NCI-H526 treated with DMSO at 0.1 percent for 48 hours (cell line): ENCODE data around the gene FLNB.

Experiments used
- DNase-seq: peaks from one replicate; lab custom pipeline; 2025; lab: John Stamatoyannopoulos, UW

FLNB gene

GRCh38 chr3:58008141-58009025 is at the start of gene FLNB:
TSS of gene FLNB (plus strand) at chr3:58008422. CDS start at chr3:58008565, 143 bp downstream.
- DNase-seq, result peak; percentile 21

DNA sequence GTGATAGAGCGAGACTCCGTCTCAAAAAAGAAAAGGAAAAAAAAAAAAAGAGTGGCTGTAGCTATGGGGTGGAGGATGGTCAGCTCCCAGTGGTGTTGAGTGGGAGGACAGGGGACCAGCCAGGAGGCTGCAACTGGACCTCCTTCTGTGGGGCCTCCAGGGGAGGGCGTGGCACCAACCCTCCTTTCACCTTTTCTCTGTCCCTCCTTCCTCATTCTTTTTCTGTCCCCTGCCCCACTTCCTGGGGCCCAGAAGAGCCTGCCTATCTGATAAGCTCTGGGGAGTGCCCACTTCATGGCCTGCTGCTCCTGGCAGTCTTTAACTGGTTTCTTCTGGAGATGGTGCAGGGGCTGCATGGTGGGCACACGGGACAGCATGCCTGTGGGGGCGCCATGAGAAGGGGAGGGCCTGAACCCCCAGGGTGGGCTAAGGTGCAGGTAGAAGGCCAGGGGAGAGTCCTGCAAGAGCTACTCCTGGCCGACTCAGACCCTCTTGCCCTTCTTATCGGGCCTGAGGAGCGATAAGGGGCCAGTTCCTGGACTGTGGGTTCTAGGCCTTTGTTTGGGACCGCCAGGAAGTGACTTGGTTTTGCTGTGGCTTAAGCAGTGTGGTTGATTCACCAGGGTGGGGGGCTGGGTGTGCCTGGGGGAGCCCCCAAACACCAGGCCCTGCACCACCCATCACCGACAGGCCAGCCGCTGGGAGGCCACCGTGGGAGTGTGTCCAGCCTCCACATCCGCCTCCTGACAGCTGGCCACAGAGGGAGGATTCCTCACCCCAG is 49.4 kb upstream of the FLNB start:
- DNase-seq, result no peak

- no peak for DNase-seq
These were observed 48.6 kb upstream of the FLNB start for GRCh38 chr3:57959423-57960173.

GRCh38 chr3:57960174-57960505 is 48.1 kb upstream of the FLNB start:
- DNase-seq, result no peak

DNA sequence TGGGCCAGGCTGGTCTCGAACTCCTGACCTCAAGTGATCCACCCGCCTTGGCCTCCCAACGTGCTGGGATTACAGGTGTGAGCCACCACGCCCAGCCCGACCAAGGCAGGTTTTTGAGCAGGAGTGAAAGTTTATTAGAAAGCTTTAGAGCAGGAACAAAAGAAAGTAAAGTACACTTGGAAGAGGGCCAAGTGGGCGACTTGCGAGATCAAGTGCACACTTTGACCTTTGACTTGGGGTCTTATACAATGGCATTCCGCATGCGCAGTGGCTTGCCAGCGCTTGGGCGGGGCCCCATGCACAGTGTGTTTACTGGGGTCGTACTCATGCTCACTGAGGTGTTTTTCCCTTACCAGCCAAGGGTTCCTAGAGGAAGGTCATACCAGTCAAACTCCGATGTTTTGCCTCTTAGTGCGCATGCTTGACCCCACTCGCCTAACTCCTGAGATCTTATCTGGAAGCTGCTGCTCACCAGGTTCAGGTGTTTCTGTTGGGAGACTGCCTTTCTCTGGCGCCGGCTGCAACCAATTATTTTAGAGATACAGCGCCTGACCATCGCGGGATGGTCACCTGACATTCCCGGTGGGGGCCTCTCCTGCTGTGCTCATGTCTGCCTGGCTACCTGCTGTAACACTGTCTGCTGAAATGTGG is 46.9 kb upstream of the FLNB start:
- DNase-seq, result no peak

DNA sequence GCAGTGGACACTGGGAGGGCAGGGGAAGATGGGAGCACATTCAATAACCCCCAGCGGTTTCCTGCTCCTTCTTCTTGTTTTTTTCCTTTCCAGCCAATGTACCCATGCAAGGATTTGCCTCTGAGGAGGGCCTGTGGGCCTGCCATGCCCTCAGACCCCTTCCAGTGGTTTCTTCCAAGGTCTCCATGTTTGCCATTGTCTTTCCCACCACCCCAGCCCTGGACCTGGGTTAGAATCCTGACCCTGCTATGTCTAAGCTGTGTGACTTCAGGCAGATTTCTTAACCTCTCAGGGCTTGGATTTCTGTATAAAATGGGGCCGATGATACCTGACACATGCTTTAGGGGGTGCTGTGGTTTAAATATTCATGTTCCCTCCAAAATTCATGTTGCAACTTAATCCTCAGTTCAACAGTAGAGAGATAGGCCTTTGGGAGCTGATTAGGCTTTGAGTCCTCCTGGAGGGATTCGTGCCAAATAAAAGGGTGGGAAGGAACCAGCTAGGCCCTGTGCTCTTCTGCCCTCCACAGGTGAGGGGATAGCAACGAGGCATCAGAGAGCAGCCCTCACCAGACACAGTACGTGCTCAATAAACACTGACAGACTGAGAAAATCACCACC is 46.3 kb upstream of the FLNB start:
- no peak for DNase-seq

- no peak for DNase-seq
These were observed 45.8 kb upstream of the FLNB start for GRCh38 chr3:57962448-57962834.

GRCh38 chr3:57963811-57964346 is 44.3 kb upstream of the FLNB start:
- no peak for DNase-seq

DNA sequence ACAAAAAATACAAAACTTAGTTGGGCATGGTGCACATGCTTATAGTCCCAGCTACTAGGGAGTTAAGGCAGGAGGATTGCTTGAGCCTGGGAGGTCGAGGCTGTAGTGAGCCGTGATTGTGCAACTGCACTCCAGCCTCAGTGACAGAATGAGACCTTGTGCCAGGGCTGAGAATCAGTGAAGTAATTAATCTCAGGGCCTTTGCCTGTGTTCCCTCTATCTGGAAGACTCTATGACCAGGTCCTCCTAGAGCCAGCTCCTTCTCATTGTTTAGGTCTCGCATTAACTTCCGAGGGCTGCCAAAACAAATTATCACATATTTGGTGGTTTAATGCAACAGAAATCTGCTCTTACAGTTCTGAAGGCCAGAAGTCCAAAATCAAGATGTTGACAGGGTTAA is 41.4 kb upstream of the FLNB start:
- DNase-seq, result no peak

DNA sequence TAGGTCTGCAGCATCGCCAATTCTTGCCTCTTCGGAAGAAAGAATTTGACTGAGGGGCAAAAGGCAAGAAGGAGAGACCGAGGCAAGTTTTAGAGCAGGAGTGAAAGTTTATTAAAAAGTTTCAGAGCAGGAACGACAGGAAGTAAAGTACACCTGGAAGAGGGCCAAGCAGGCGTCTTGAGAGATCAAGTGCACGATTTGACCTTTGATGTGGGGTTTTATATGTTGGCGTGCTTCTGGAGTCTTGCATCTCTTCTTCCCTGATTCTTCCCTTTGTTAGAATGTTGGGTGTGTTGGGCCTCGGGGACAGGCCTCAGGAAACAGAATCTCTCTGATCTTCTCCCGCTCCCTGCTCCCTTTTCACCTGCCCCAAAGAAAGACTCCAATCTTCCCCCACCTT is 40.6 kb upstream of the FLNB start:
- DNase-seq, result no peak

GRCh38 chr3:57968501-57968900 is 39.7 kb upstream of the FLNB start:
- no peak for DNase-seq

DNA sequence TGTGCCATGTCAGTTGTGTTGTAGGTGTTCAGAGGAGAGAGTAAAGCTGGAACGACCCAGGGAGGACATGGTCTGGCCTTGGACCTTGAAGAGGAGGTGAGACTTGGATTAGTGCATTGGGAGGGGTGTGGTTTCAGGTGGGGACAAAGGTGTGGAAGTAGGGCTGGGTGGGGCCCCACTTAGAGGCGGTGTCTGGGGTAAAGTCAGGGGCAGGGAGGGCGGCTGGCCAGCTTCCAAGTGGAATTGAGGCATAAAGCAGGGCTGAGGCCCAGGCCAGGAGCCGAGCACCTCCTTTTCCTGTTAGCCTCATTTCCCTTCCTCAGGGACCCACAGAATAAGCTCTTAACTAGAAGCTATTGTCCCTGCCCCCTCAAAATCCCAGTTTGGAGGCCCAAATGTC is 36.2 kb upstream of the FLNB start:
- no peak for DNase-seq

DNA sequence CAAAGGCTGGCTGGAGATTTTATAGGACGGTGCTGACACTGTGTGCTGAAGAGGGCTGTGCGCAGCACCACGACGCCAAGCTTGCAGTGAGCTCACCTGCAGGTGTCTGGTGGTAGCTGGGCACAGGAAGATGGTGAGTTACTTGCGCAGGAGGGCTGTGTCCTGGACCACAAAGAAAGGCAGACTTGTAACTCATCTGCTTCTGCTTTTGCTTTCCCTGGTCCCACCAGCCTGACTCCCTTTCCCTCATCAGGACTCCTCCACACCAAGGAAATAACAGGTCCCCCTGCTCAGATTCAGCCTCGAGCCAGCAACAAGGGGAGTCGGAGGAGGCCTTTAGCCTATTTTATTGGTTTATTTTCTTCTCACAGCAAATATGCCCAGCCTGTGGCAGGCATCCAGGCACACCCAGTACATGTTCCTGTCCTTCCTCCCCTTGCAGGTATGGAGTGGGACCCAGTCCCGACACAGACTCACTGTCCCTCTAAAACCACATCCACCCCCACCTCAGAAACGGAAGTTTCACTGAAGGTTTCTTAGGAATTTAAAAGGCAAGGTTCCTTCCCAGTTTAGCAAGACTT is 35.6 kb upstream of the FLNB start:
- no peak for DNase-seq

GRCh38 chr3:57973715-57974477 is 34.3 kb upstream of the FLNB start:
- no peak for DNase-seq

DNA sequence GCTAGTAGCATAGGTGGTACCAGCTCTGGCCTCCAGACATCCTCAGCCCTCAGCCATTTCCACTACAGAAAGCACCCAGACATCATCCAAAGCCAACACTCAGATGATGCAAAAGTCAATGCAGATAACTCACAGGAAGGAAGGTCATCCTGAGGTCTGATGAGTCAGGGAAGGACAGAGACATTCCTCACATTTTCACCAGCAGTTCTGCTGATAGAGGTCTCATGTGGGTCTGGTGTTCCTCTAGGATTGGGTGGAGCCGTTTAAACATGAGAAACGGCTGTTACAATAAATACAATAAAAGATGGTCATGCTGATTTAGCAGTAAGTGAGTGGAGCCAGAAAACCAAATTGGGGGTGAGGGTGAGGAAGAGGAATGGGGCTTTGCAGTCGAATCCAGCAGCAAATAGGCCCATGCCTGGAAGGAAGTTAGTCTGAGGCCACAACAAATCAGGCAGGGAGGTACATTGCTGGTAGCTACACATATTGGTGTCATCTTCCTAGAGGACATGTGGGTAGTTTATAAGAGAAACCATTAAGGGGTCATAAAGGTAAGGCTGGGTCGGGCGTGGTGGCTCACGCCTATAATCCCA is 33.3 kb upstream of the FLNB start:
- DNase-seq, result no peak

DNA sequence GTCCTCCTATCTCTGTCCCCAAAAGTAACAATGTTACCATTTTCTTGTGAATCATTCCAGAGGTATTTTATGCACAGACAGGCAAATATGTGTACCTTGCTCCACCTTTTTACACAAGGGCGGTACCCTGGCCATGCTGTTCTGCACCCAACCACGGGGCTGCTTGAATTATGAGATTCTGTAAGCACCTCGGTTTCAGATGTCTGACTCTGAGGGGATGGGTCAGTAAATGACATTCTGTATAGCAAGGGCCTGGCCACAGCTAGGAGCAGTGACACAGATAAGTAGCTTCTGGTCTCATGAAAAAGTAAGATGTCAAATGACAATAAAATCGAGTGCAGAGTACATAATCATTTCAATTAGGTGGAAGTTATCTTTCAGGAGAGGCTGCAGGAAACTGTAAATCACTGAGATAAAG is 30.4 kb upstream of the FLNB start:
- DNase-seq, result no peak

GRCh38 chr3:57978316-57978715 is 29.9 kb upstream of the FLNB start:
- DNase-seq, result no peak

DNA sequence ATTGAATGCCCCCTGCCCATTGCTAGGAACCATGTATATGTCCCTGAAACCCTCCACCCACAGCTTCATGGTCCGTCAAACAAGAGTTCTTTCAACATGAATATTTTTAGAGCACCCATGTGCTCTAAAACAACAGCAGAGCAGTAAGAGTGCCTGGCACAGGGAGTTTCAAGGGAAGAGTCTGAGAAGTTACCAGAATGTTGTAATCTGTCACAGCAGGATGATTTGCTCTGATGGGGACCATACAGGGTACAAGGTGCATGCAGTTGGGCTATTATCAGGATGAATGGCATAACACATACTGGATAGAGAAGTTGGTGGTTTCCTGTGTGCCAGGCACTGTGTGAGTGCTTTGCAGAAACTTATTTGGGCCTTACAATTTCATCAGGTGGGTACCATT is 27.8 kb upstream of the FLNB start:
- no peak for DNase-seq

DNA sequence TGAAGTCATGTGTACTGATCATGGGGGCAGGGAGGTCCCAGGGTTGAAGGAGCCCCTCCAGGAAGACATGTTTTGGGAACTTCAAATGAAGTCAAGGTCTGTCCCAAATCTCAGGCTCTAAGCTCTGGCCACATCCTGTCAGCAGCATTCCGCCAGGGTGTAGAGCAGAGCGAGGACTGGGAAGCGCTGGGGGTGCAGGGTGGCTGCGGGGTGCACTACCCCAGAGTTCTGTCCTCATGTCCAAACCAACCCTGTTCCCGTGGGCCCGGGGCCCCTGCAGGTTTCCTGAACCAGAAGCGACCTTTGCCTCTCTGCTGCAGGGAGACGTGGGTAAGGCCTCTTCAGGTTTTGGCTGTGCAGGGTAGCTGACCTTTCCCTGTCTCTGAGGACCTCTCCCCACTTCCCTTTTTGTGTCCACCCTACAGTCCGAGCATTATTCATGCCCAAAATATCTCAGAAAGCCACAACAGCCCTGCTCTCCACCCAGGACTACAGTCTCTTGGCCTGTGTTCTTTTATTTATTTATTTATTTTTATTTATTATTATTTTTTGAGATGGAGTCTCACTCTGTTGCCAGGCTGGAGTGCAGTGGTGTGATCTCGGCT is 26.6 kb upstream of the FLNB start:
- no peak for DNase-seq
